Stimulated activated CD4-positive, alpha-beta T cell treated with anti-CD3 and anti-CD28 coated beads, Interleukin-2, amount 100 ng/mL, for 48 hours (primary cell): ENCODE data around the gene TPMT.
"Not testable (repeated sequence)": the region's sequence is repeated elsewhere in the genome, so short reads cannot be mapped to it uniquely, and the experiment has no call there.

Experiments
- DNase-seq, 2 donors: peaks; one replicate each; pipeline ENCODE4 v3.0.0-alpha.2; 2020

TPMT gene

GRCh38 chr6:18155150-18155863 lies 430 bp upstream of the TPMT start, which contains the start of gene KDM1B:
Gene KDM1B (plus strand): TSS chr6:18155422. CDS start chr6:18159896, 4,474 bp downstream.
- DNase-seq = peak; percentile 95 to 96

- DNase-seq = no peak
Measured at GRCh38 chr6:18153311-18153703, 1.6 kb downstream of the TPMT start.

DNA sequence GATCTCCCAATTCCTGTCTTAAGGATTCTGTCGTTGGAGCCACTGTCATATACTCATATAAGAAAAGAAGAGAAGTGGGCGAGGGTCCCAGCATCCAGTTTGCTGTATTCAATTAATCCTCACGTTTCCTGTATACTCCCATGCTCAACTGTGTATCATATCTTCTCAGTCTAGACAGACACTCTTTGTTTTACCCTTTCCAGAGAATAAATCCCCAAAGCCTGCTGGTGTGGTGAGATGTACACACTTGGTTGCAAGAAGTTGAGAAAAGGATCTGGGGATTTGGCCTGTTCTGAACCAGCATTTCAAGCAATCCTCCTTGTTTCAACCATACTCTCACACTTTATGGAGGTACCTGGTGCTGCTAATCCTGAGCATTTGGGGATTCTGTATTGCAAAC lies 3.1 kb downstream of the TPMT start:
- DNase-seq = no peak

GRCh38 chr6:18151391-18151790 lies 3.5 kb downstream of the TPMT start:
- not testable (repeated sequence) for DNase-seq

DNA sequence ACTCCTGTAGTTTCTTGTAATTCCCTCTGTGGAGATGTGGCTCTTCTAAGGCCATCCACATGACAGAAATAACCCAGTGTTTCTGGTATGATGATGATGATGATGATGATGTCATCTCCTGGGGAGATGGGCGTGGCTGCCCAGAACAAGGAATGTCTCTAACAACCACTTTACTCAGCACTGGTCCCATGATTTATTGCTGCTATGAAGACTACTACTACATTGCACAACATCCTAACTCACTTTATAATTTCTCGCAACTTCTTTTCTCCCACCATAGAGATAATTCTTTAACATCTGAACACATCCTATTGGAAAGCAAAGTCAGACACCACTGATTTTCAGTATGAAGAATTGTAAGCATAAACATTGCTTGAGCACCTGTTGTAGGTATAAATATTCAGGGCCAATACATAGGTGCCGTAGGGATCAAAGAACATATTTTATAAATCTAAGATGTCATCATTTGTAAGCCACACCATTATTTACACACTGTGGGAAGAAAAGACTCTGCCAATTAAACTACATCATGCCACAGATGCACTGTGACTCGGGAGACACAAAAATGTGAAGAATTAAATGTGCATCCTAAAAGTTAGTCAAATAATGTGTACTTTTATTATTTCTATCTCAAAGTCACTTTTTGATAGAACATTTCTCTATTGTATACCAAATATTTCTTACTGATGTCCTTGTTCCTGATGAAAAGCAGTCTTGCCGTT lies 6.4 kb downstream of the TPMT start:
- no peak for DNase-seq

GRCh38 chr6:18147616-18148015 lies 7.3 kb downstream of the TPMT start:
- no peak for DNase-seq

GRCh38 chr6:18147160-18147559 lies 7.7 kb downstream of the TPMT start:
- DNase-seq = no peak

- no peak for DNase-seq
Measured at GRCh38 chr6:18142591-18142861, 12.4 kb downstream of the TPMT start.

DNA sequence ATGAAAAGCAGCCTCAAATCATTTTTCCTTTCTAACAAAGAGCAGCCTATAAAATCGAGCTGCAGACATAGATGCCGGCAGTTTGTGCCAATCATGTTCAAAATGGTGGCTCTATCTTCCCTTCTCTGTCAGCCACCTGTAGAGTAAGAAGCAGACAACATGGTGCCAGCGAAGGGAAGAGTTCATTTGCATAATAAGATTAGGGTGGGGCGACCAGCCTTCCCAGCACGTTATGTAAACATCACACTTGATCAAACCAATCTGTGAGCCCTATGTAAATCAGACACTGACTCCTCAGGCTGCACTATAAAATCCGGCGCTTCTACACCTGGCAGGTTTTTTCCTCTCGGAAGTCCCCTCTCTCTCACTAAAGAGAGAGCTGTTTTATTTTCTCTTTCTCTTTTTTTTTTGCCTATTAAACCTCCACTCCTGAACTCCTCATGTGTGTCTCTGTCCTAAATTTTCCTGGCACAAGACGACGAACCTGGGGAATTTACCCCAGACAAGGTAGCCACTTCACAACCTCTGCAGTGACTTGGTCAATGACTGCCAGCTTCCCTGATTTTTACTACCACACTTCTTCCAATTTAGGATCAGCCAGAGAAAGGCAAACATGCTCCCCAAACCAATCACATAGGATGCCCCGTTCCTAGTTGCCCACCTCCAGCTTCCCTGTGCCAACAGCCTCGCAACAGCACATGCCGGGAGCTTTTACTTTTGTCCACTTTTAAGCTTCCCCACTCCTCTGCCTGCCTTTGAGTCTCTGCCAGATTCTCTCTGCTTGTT lies 12.9 kb downstream of the TPMT start:
- no peak for DNase-seq

- DNase-seq = no peak
Measured at GRCh38 chr6:18139935-18140621, 14.8 kb downstream of the TPMT start.

DNA sequence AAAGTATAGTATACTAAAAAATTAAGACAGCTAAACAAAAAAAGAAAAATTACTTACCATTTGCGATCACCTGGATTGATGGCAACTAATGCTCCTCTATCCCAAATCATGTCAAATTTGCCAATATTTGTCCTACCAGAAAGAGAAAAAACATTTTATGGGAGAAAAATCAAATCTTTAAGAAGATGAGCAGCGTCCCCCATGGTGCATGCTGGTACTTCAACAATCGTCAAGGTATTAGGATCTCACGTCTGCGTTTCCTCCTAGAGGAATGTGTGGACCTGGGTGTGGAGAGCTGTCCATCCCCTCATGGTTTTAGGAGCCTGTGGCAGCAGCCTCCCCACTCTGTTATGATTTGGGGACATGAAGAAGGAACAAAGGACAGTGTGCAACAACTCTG lies 16.0 kb downstream of the TPMT start:
- DNase-seq = no peak

- no peak for DNase-seq
Measured at GRCh38 chr6:18136260-18136659, 18.6 kb downstream of the TPMT start.

DNA sequence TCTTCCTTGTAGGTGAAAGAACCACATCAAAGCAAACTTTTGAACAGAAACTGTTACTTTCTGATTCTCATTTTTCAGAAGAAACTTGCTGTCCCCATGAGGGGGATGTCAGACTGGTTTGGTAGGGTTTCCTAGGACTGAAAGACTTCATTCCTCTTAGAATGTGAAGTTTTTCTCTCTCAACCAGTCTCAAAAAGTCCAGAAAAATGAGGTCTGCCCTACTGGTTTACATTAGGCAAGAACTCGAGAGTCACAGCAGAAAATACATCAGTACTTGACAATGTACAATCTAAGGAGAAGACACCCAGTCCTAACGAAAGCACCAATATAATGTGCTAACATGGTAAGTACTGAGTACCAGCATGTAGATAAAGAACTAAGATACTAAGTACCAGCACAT lies 19.7 kb downstream of the TPMT start:
- no peak for DNase-seq

DNA sequence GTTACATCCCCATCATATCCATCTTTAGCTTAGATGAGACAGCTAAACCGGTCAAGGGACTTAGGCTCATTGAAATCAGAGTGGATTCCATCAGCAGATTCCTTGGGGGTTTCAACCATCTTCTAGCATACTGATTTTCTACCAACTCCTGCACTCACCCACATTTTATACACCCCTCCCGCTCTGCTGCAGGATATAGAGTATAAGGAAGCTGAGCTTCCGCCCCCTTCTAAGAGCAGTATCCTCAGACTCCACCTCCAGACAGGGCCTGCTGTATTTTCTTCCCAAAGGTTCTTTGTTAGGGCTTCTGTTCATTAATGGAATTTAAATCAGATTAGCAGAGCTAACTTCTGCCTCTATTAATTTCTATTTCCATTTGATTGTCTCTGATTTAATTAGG lies 22.5 kb downstream of the TPMT start:
- no peak for DNase-seq

GRCh38 chr6:18126121-18126520 lies 28.8 kb downstream of the TPMT start:
- no peak for DNase-seq

- peak; percentile 69 to 75 for DNase-seq
Measured at GRCh38 chr6:18122128-18123093, 32.5 kb downstream of the TPMT start, which contains the start of gene NHLRC1. Gene NHLRC1 (minus strand): TSS chr6:18122677. CDS start chr6:18122606, 71 bp downstream.

DNA sequence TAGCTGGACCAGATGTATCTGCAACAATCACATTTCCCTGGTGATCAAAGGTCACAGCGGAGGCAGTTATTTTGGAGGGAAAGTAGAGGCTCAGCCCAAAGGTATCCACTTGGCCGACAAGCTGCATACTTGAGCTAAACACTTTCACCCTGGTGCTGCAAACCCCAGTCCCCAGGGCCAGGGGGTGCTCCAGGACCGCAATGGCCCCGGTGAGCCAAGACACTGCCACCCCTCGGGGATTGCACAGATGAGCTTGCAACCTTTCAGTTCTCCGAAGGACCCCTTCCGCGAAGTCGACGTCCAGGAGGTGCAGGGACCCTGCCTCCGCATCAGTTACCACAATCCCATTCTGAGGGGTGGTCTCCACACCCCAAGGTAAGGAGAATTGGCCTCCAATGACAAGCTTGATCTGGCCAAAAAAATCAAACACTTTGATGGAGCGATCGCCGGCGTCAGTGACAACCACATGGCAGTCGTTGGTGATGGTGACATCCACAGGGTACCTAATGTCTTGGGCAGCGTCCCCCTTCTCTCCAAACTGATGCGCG lies 33.2 kb downstream of the TPMT start:
- no peak for DNase-seq

DNA sequence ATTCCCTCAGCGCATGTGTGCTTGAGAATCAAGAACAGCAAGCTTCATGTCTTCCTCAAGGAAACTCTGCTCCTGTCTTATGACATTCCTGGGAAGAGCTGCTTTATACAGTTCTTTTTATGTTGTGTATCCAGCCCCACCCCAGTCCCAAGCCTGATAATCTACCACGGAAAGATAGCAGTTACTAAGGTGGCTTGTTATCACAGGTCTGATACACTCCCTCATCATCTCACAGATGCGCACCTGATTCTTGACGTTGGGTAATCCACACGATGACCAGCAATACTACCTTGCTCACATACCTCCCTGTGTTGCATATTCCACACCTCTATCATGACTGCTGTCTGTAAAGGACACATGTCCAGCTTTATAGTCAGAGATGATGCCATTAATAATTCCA lies 35.6 kb downstream of the TPMT start:
- no peak for DNase-seq

- no peak for DNase-seq
Measured at GRCh38 chr6:18118330-18118729, 36.5 kb downstream of the TPMT start.

DNA sequence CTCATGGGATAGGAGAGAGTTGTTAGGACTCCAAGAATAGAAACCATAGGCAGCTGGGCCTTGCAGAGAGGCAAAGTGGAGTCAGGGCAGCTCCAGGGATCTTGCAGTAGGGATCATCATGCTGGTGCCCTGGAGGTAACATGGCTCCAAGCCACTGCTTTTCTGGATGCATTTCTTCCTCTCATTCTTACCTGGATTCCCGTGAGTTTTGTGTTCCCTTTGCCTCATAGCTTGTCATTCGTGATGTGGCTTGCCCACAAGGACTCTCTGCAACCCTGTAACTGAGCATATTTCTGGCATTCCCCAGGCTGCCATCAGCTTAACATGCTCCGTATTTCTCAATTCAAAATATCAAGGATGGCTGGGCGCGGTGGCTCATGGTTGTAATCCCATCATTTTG lies 37.7 kb downstream of the TPMT start:
- DNase-seq = no peak

GRCh38 chr6:18115356-18115755 lies 39.5 kb downstream of the TPMT start:
- peak; percentile 1 to 9 for DNase-seq

DNA sequence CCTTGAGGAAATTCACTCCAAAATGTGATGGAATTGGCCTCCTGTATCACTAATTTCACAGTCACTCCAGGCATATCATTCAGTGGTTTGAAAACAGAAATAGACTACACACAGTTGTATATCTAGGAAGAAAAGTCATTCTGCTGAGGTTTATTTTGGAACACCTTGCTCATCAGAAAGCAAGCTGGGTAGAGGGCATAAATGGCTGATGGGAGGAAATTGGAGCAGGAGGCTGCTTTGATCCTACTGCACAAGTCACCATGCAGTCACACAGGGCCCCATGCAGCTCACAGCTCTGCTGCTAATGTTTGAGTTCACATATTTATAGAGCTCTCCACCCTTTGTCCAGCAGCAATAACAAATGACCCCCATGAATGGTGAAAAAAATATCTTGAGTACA lies 44.7 kb downstream of the TPMT start:
- DNase-seq = no peak
